Activated CD8-positive, alpha-beta memory T cell treated with anti-CD3 and anti-CD28 coated beads, Interleukin-2, amount 50 U/mL, for 48 hours (primary cell): ENCODE data around the gene JMJD8.
A peak's percentile ranks its signal among the peaks of the same experiment; 100 is the strongest.
"Not testable (repeated sequence)": the region's sequence is repeated elsewhere in the genome, so short reads cannot be mapped to it uniquely, and the experiment has no call there.

Experiments used
- DNase-seq: peaks from one replicate; pipeline ENCODE4 v3.0.0-alpha.2; 2020

JMJD8 gene

GRCh38 chr16:708019-708418 lies 23.9 kb upstream of the JMJD8 start:
- no peak for DNase-seq

- no peak for DNase-seq
Measured at GRCh38 chr16:707062-707538, 23.0 kb upstream of the JMJD8 start.

GRCh38 chr16:706189-707061 lies 22.3 kb upstream of the JMJD8 start:
- no peak for DNase-seq

- DNase-seq: no peak
Measured at GRCh38 chr16:705431-706188, 21.5 kb upstream of the JMJD8 start, which contains the start of gene FBXL16. Gene FBXL16 (minus strand): TSS chr16:705801. CDS start chr16:697405, 8,396 bp downstream.

GRCh38 chr16:704552-705380 lies 20.6 kb upstream of the JMJD8 start:
- DNase-seq: no peak

DNA sequence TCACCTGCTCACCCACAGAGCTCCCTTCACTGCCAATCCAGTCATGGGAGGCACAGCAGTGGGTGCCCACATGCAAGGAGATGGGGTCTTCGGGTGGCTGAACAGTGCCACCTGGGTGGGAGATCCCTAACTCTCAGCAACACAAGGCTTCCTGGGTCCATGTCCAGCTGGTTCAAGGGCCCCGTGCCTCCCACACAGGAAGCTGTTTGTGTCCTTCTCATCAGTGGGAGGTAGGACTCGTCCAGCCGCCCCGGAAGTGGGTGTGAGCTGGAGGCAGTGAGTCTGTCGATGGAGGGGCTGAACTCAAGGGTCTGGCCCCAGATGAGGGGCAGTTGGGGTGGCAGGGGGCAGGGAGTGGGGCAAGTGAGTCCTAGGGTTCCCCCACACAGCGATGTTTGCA lies 19.9 kb upstream of the JMJD8 start:
- DNase-seq: no peak

GRCh38 chr16:703406-703805 lies 19.3 kb upstream of the JMJD8 start:
- no peak for DNase-seq

DNA sequence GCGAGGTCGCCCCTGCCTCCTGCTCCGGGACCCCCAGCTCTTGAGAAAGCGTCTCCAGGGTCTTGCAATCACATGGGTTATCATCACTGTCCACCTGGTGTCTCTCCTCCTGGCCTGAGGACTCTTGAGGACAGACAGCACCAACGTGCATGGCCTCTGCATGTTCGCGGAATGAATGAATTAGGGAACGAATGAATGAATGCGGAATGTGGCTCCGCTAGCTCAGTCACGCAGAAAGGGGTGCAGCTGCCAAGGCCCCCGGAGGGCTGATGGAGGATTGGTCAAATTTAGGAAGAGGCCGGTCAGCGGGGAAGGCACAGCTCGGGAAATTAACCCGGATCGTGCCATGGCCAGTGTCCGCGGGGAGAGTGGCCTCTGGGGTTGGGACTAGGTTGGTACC lies 18.2 kb upstream of the JMJD8 start:
- DNase-seq: no peak

GRCh38 chr16:700684-701584 lies 16.8 kb upstream of the JMJD8 start:
- DNase-seq: peak; percentile 82

GRCh38 chr16:698911-699671 lies 15.0 kb upstream of the JMJD8 start:
- no peak for DNase-seq

- peak; percentile 85 for DNase-seq
Measured at GRCh38 chr16:695355-696089, 11.4 kb upstream of the JMJD8 start.

- DNase-seq: no peak
Measured at GRCh38 chr16:694863-695354, 10.8 kb upstream of the JMJD8 start.

DNA sequence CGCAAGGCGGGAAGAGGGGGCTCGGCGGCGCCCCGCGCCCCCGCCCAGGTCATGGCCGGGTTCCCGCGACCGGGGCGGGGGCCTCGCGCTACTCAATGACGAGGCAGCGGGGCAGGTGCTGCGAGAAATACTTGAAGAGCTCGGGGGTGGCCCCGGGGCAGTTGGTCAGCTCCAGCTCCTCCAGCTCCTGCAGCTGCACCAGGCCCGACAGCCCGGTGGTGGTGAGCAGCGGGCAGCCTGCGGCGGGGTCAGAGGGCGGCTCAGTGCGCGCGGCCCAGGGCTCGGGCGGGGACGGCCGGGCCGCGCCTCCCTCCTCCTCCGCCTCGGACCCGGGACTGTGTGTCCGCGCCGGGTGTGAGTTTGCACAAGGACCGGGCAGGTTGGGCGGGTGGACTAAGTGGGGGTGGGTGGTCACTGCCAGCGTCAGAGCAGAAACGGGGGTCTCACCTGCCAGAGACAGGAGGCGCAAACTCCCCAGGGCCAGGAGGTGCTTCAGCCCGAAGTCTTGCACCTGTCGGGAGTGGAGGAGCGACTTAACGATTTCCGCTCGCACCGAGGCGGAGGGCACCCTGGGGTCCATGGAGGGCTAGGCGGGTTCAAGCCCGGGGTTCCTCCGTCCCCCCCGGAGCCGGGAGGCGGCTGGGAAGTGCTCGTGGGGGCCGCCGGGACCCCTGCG lies 10.2 kb upstream of the JMJD8 start:
- DNase-seq: no peak

DNA sequence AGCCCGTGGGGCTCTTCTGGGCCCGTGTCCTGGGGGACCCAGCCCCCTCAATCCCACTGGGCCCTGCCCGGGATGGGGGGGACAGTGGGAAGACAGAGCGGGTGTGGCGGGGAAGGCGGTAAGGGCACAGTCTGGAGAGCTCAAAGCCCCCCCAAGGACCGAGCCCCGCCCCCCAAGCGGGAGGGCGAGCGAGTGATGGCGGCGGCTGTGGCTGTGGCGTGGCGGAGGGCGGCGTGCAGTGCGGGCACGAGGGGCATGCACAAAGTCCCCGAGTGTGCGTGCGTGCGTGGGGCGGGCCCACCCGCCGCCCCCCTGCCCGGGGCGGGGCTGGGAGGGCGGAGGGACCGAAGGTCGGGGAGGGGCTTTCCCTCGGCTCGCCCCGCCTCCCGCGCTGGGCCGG lies 9.6 kb upstream of the JMJD8 start:
- DNase-seq: no peak

- no peak for DNase-seq
Measured at GRCh38 chr16:693364-693763, 9.2 kb upstream of the JMJD8 start.

GRCh38 chr16:692356-693108 lies 8.4 kb upstream of the JMJD8 start:
- no peak for DNase-seq

- not testable (repeated sequence) for DNase-seq
Measured at GRCh38 chr16:691242-691641, 7.1 kb upstream of the JMJD8 start.

GRCh38 chr16:689175-689897 lies 5.2 kb upstream of the JMJD8 start:
- DNase-seq: no peak
